Upper lobe of left lung (tissue), 6 donors: ENCODE measurements around the gene CDKN1C. TPM values are rescaled to one million over a fixed set of nuclear protein-coding genes. Genes with fewer than 3 reads are reported as not detected.

Experiments used
- ATAC-seq, 2 donors: fragments of 200-7000 bp; cut with Tn5 transposase; one replicate each; pipeline ENCODE4 v1.9.1; 2022; ENCODE audit warnings: mild to moderate bottlenecking in 2 of 2, moderate library complexity in 2 of 2; ENCODE audit not compliant: low FRiP score in 2 of 2
- DNase-seq, 2 donors: peaks; one replicate each; pipeline ENCODE4 v3.0.0-alpha.2; 2019 to 2020
- H3K27ac ChIP-seq, 4 donors: fragments of 200-600 bp; sonication (generic); one replicate each; pipeline ENCODE4 v1.5.1; 2016 to 2019
- H3K27me3 ChIP-seq, 4 donors: fragments of 200-600 bp; sonication (generic); one replicate each; pipeline ENCODE4 v1.5.1; 2017 to 2019
- H3K36me3 ChIP-seq, 4 donors: fragments of 200-600 bp; sonication (generic); one replicate each; pipeline ENCODE4 v1.5.1; 2016 to 2019
- H3K4me1 ChIP-seq, 4 donors: fragments of 200-600 bp; sonication (generic); one replicate each; pipeline ENCODE4 v1.5.1; 2018 to 2019
- H3K4me3 ChIP-seq, 4 donors: fragments of 200-600 bp; sonication (generic); one replicate each; pipeline ENCODE4 v1.5.1; 2017 to 2019; ENCODE audit warnings: mild to moderate bottlenecking in 2 of 4, moderate library complexity in 1 of 4
- H3K9me3 ChIP-seq, 4 donors: fragments of 200-600 bp; sonication (generic); one replicate each; pipeline ENCODE4 v1.5.1; 2018 to 2019
- EP300 ChIP-seq, 4 donors: sonication (generic); formaldehyde crosslinking; IDR thresholded peaks; one replicate each; pipeline ENCODE4 v1.5.1; 2017; ENCODE audit warnings: antibody characterized with exemption in 4 of 4, control low read depth in 2 of 4
- POLR2A ChIP-seq, 4 donors: fragments of 450-650 bp; IDR thresholded peaks; one replicate each; pipeline ENCODE4 v1.5.1; 2016 to 2017; ENCODE audit warnings: antibody characterized with exemption in 4 of 4, mild to moderate bottlenecking in 2 of 4
- POLR2AphosphoS5 ChIP-seq, 2 donors: sonication (generic); formaldehyde crosslinking; IDR thresholded peaks; one replicate each; pipeline ENCODE4 v1.5.1; 2017; ENCODE audit warnings: antibody characterized with exemption in 2 of 2
- WGBS, 2 donors: methylation state at CpG; one replicate each; pipeline ENCODE4 v1.1.5; 2017 to 2018; 5-methylcytosine and 5-hydroxymethylcytosine counted together
- total RNA-seq, 6 donors: library from RNA; depleted of rRNA in 4 of 6; stranded (reverse); fragments of >200 nt in 4 of 6; gene quantifications; one replicate each; pipeline versions ENCODE4 v1.1.0 to v1.2.1, GENCODE V29; 2016 to 2021
- TF ChIP-seq, protein P1 (sequence below), 6 experiments: fragments of 450-650 bp in 4 of 6; fragments of 200-600 bp in 2 of 6; sonication (generic) in 2 of 6; IDR thresholded peaks; one replicate each; pipeline ENCODE4 v1.5.1; 2016 to 2019; ENCODE audit warnings: antibody characterized with exemption in 6 of 6
- donor health status: DM: no; HTN: no; CAD: no; lungs with moderate emphysema.
- donor health status: DM: no; HTN: yes; CAD: no; lungs with severe emphysema.

CDKN1C gene
- total RNA-seq, 6 donors from 2014 or later = 23.4 to 71.9 (median 33.6) TPM

- no peaks in the 10 kb centered on the region for H3K9me3 ChIP-seq
- H3K36me3 ChIP-seq = no peaks in the 10 kb centered on the region
- H3K27me3 ChIP-seq = no peaks in the 10 kb centered on the region
- WGBS, 2 donors = 83 to 94% methylated on average over 13 of the region's 19 CpGs
- no peak overlapping the region for H3K4me3 ChIP-seq
- H3K4me1 ChIP-seq = peaks cover 0 to 4% (median under 1%) of the 10 kb centered on the region in 4 donors
- no peak overlapping the region for H3K27ac ChIP-seq
- TF ChIP-seq EP300 (IDR thresholded peaks at IDR 0.05) (no peak), POLR2AphosphoS5 (IDR thresholded peaks at IDR 0.05) (no peak), POLR2A (IDR thresholded peaks at IDR 0.05) (no peak)
- TF ChIP-seq, protein P1, sequence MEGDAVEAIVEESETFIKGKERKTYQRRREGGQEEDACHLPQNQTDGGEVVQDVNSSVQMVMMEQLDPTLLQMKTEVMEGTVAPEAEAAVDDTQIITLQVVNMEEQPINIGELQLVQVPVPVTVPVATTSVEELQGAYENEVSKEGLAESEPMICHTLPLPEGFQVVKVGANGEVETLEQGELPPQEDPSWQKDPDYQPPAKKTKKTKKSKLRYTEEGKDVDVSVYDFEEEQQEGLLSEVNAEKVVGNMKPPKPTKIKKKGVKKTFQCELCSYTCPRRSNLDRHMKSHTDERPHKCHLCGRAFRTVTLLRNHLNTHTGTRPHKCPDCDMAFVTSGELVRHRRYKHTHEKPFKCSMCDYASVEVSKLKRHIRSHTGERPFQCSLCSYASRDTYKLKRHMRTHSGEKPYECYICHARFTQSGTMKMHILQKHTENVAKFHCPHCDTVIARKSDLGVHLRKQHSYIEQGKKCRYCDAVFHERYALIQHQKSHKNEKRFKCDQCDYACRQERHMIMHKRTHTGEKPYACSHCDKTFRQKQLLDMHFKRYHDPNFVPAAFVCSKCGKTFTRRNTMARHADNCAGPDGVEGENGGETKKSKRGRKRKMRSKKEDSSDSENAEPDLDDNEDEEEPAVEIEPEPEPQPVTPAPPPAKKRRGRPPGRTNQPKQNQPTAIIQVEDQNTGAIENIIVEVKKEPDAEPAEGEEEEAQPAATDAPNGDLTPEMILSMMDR (IDR thresholded peaks at IDR 0.05) = no peak
- DNase-seq = no peak
- ATAC-seq = no peak
These were observed 41.3 kb downstream of the CDKN1C start for GRCh38 chr11:2844116-2844842.

DNA sequence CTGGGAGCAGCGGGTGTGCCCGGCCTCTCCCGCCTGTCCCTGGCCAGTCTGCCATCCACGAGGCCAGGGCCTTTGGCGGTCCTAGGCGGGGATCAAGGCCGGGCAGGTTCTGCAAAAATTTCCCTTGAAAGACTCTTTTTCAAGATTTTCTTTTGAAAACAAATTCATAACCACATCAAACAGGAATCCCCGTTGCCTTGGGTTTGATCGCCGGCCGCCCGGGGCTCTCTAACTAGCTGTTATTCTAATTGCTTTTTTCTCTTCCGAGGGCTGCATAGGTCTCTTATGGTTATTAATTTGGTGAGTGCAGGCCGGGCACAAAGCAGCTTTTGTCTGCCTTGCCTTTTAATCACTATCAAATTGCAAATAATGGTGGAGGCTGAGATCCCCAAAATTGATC lies 42.0 kb downstream of the CDKN1C start:
- no peak overlapping the region for H3K4me3 ChIP-seq
- no peaks in the 10 kb centered on the region for H3K36me3 ChIP-seq
- TF ChIP-seq POLR2A (IDR thresholded peaks at IDR 0.05) = no peak
- TF ChIP-seq EP300 (IDR thresholded peaks at IDR 0.05) = no peak
- TF ChIP-seq POLR2AphosphoS5 (IDR thresholded peaks at IDR 0.05) = no peak
- TF ChIP-seq, protein P1 (IDR thresholded peaks at IDR 0.05) = no peak
- H3K4me1 ChIP-seq = peaks cover 0 to 8% (median 3%) of the 10 kb centered on the region in 4 donors
- DNase-seq = no peak
- no peak overlapping the region for H3K27ac ChIP-seq
- 87 to 94% methylated on average over 14 of the region's 14 CpGs for WGBS, 2 donors
- no peaks in the 10 kb centered on the region for H3K9me3 ChIP-seq
- H3K27me3 ChIP-seq = no peaks in the 10 kb centered on the region
- no peak for ATAC-seq

DNA sequence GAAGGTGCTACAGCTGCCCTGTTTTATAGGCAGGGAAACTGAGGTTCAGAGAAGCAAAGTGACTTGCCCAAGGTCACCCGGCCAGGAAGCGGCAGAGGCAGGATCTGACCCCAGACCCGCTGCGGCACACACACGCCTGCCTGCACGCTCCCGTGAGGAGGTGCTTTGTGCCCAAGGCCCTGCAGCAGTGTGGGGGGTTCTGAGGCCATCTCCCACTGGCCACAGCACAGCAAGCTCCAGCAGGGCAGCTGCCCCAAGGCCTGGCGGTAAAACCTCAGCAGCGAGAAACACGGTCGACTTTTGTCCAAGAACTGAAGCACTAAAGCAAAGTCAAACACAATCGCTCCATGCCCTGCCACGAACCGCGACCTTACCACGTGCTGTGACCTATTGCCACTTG lies 42.7 kb downstream of the CDKN1C start:
- TF ChIP-seq POLR2AphosphoS5 (IDR thresholded peaks at IDR 0.05) (no peak), POLR2A (IDR thresholded peaks at IDR 0.05) (no peak), EP300 (IDR thresholded peaks at IDR 0.05) (no peak)
- TF ChIP-seq, protein P1 (IDR thresholded peaks at IDR 0.05) = no peak
- Histone ChIP-seq H3K4me3 (no peak overlapping the region), H3K9me3 (no peaks in the 10 kb centered on the region), H3K36me3 (no peaks in the 10 kb centered on the region), H3K27me3 (no peaks in the 10 kb centered on the region), H3K27ac (no peak overlapping the region), H3K4me1 (peaks cover 0 to 9% (median 4%) of the 10 kb centered on the region in 4 donors)
- no peak for DNase-seq
- ATAC-seq = no peak
- WGBS, 2 donors = 97 to 100% methylated on average over 1 to 16 of the region's 16 CpGs

- TF ChIP-seq POLR2AphosphoS5 (IDR thresholded peaks at IDR 0.05) = no peak
- TF ChIP-seq POLR2A (IDR thresholded peaks at IDR 0.05) = no peak
- TF ChIP-seq, protein P1 (IDR thresholded peaks at IDR 0.05) = no peak
- TF ChIP-seq EP300 (IDR thresholded peaks at IDR 0.05) = no peak
- H3K27ac ChIP-seq = no peak overlapping the region
- no peaks in the 10 kb centered on the region for H3K9me3 ChIP-seq
- H3K4me3 ChIP-seq = no peak overlapping the region
- peak in 1 of 2 donors; percentile 72 for DNase-seq
- H3K36me3 ChIP-seq = no peaks in the 10 kb centered on the region
- 93 to 94% methylated on average over 3 to 26 of the region's 26 CpGs for WGBS, 2 donors
- peaks cover 7 to 20% (median 15%) of the 10 kb centered on the region in 4 donors for H3K4me1 ChIP-seq
- no peaks in the 10 kb centered on the region for H3K27me3 ChIP-seq
- ATAC-seq = no peak
These were observed 44.0 kb downstream of the CDKN1C start for GRCh38 chr11:2841411-2842190.
